Measurements from ENCODE around the gene SEMA6B. TPM values are rescaled to one million over a fixed set of nuclear protein-coding genes. Genes with fewer than 3 reads are reported as not detected.

SEMA6B gene
- polyA plus RNA-seq, 1 donor from 2014 or later = 21.6 TPM

GRCh38 chr19:4579389-4579788 lies 19.9 kb upstream of the SEMA6B start:
- Histone ChIP-seq H3K4me2 (ENCODE audit: low read length) (no peak overlapping the region), H3K27me3 (ENCODE audit: insufficient read depth, low read depth, low read length) (no peaks in the 10 kb centered on the region)
- TF ChIP-seq MXI1 (conservative IDR thresholded peaks at IDR 0.05; ENCODE audit: poor library complexity, severe bottlenecking) (no peak), SMC3 (conservative IDR thresholded peaks at IDR 0.05; ENCODE audit: poor library complexity) (no peak), CTCF (IDR thresholded peaks at IDR 0.05; ENCODE audit: poor library complexity, severe bottlenecking) (no peak)

GRCh38 chr19:4578552-4579248 lies 19.2 kb upstream of the SEMA6B start:
- peak overlapping the region; percentile 92 for H3K4me3 ChIP-seq (ENCODE audit: low read length)
- no peaks in the 10 kb centered on the region for H3F3A ChIP-seq (ENCODE audit: insufficient read depth, low read length, poor library complexity, severe bottlenecking)
- H3K9me3 ChIP-seq (ENCODE audit: low read length) = no peaks in the 10 kb centered on the region
- TF ChIP-seq EP300 (conservative IDR thresholded peaks at IDR 0.05; ENCODE audit: poor library complexity, severe bottlenecking) (no peak), TAF1 (IDR thresholded peaks at IDR 0.05; ENCODE audit: low read depth) (no peak), POLR2AphosphoS5 (IDR thresholded peaks at IDR 0.05) (no peak), MXI1 (conservative IDR thresholded peaks at IDR 0.05; ENCODE audit: poor library complexity, severe bottlenecking) (no peak)
- H3K9me2 ChIP-seq (ENCODE audit: insufficient read depth, low read length) = no peaks in the 10 kb centered on the region
- no peaks in the 10 kb centered on the region for H3K27me3 ChIP-seq (ENCODE audit: insufficient read depth, low read depth, low read length)
- H3K9ac ChIP-seq (ENCODE audit: low read length) = no peak overlapping the region
- H3K27ac ChIP-seq (ENCODE audit: low read length) = no peak overlapping the region
- peaks cover 17% of the 10 kb centered on the region for H4K20me1 ChIP-seq (ENCODE audit: insufficient read depth)
- H3K4me2 ChIP-seq (ENCODE audit: low read length) = no peak overlapping the region
- H3K79me2 ChIP-seq (replicated peaks; ENCODE audit: insufficient read depth, low read length) = peaks cover 11% of the 10 kb centered on the region
- no peak overlapping the region for H2AFZ ChIP-seq (ENCODE audit: low read depth, low read length)
- no peaks in the 10 kb centered on the region for H3K36me3 ChIP-seq (ENCODE audit: insufficient read depth, low read length)

More at GRCh38 chr19:4579389-4579788, 19.9 kb upstream of the SEMA6B start:
- no peaks in the 10 kb centered on the region for H3K9me3 ChIP-seq (ENCODE audit: low read length)
- H3K36me3 ChIP-seq (ENCODE audit: insufficient read depth, low read length) = no peaks in the 10 kb centered on the region
- no peak overlapping the region for H2AFZ ChIP-seq (ENCODE audit: low read depth, low read length)
- H4K20me1 ChIP-seq (ENCODE audit: insufficient read depth) = peaks cover 17% of the 10 kb centered on the region
- H3K79me2 ChIP-seq (replicated peaks; ENCODE audit: insufficient read depth, low read length) = peaks cover 11% of the 10 kb centered on the region
- no peaks in the 10 kb centered on the region for H3F3A ChIP-seq (ENCODE audit: insufficient read depth, low read length, poor library complexity, severe bottlenecking)
- no peaks in the 10 kb centered on the region for H3K9me2 ChIP-seq (ENCODE audit: insufficient read depth, low read length)
- H3K4me3 ChIP-seq (ENCODE audit: low read length) = peak overlapping the region; percentile 92
- H3K9ac ChIP-seq (ENCODE audit: low read length) = no peak overlapping the region
- H3K27ac ChIP-seq (ENCODE audit: low read length) = no peak overlapping the region

- H3K9me2 ChIP-seq (ENCODE audit: insufficient read depth, low read length) = no peaks in the 10 kb centered on the region
- no peak overlapping the region for H3K4me2 ChIP-seq (ENCODE audit: low read length)
- peaks cover 19% of the 10 kb centered on the region for H4K20me1 ChIP-seq (ENCODE audit: insufficient read depth)
- no peaks in the 10 kb centered on the region for H3K36me3 ChIP-seq (ENCODE audit: insufficient read depth, low read length)
- H3K79me2 ChIP-seq (replicated peaks; ENCODE audit: insufficient read depth, low read length) = peaks cover 11% of the 10 kb centered on the region
- H3K27ac ChIP-seq (ENCODE audit: low read length) = no peak overlapping the region
- H3K27me3 ChIP-seq (ENCODE audit: insufficient read depth, low read depth, low read length) = no peaks in the 10 kb centered on the region
- H3K9me3 ChIP-seq (ENCODE audit: low read length) = no peaks in the 10 kb centered on the region
- no peak for TF ChIP-seq EZH2 (IDR thresholded peaks at IDR 0.05; ENCODE audit: borderline replicate concordance, insufficient read depth, low read length, poor library complexity, severe bottlenecking)
- TF ChIP-seq RAD21 (conservative IDR thresholded peaks at IDR 0.05) = no peak
- no peak for TF ChIP-seq TAF1 (IDR thresholded peaks at IDR 0.05; ENCODE audit: low read depth)
- no peak for TF ChIP-seq CTCF (IDR thresholded peaks at IDR 0.05; ENCODE audit: poor library complexity, severe bottlenecking)
- TF ChIP-seq POLR2AphosphoS5 (IDR thresholded peaks at IDR 0.05) = no peak
- TF ChIP-seq EP300 (conservative IDR thresholded peaks at IDR 0.05; ENCODE audit: poor library complexity, severe bottlenecking) = no peak
- TF ChIP-seq REST (IDR thresholded peaks at IDR 0.05; ENCODE audit: borderline replicate concordance) = no peak
- no peak for TF ChIP-seq SMC3 (conservative IDR thresholded peaks at IDR 0.05; ENCODE audit: poor library complexity)
- TF ChIP-seq MXI1 (conservative IDR thresholded peaks at IDR 0.05; ENCODE audit: poor library complexity, severe bottlenecking) = no peak
- H3K9ac ChIP-seq (ENCODE audit: low read length) = no peak overlapping the region
- H3K4me3 ChIP-seq (ENCODE audit: low read length) = no peak overlapping the region
- H2AFZ ChIP-seq (ENCODE audit: low read depth, low read length) = no peak overlapping the region
- H3F3A ChIP-seq (ENCODE audit: insufficient read depth, low read length, poor library complexity, severe bottlenecking) = no peaks in the 10 kb centered on the region
Measured at GRCh38 chr19:4577020-4577782, 17.7 kb upstream of the SEMA6B start.

Data from neural cell (in vitro differentiated cells).